Keratinocyte (primary cell): Measurements from ENCODE around the gene TEX13D. TPM values are rescaled to one million over a fixed set of nuclear protein-coding genes. Genes with fewer than 3 reads are reported as not detected.

ENCODE experiments used
- DNase-seq: peaks from one replicate; pipeline ENCODE4 v3.0.0-alpha.2; 2011; ENCODE audit warnings: low read depth, missing footprints, low spot score
- FAIRE-seq: peaks from 2 replicates; lab custom pipeline; 2011; peaks lifted over from hg19 to GRCh38; lab: Jason Lieb, UNC
- H2AFZ ChIP-seq: 2 replicates; pipeline ENCODE4 v1.6.0; 2012; ENCODE audit warnings: low read length, control low read depth, inconsistent platforms; ENCODE audit not compliant: control insufficient read depth
- H3K27ac ChIP-seq: 2 replicates; pipeline ENCODE4 v1.5.1; 2011; ENCODE audit warnings: low read length; ENCODE audit not compliant: control insufficient read depth, insufficient read depth
- H3K27me3 ChIP-seq: 3 replicates; pipeline ENCODE4 v1.6.0; 2011; ENCODE audit warnings: low read length; ENCODE audit not compliant: control insufficient read depth, insufficient read depth; ENCODE audit errors: extremely low read depth
- H3K36me3 ChIP-seq, 2 experiments: 2 replicates in 1 of 2; 3 replicates in 1 of 2; pipeline ENCODE4 v1.5.1; 2011; ENCODE audit warnings: low read length in 2 of 2, mild to moderate bottlenecking in 1 of 2; ENCODE audit not compliant: control insufficient read depth in 2 of 2, insufficient read depth in 2 of 2; ENCODE audit errors: extremely low read depth in 1 of 2
- H3K4me1 ChIP-seq: 3 replicates; pipeline ENCODE4 v1.5.1; 2011; ENCODE audit warnings: low read length; ENCODE audit not compliant: control insufficient read depth, insufficient read depth; ENCODE audit errors: extremely low read depth
- H3K4me2 ChIP-seq: 3 replicates; pipeline ENCODE4 v1.6.0; 2011; ENCODE audit warnings: low read depth, low read length; ENCODE audit not compliant: control insufficient read depth, insufficient read depth; ENCODE audit errors: extremely low read depth
- H3K4me3 ChIP-seq, 3 experiments: fragments of 200-600 bp in 1 of 3; sonication (generic) in 1 of 3; 2 replicates in 2 of 3; 3 replicates in 1 of 3; pipeline ENCODE4 v1.5.1; 2011 to 2016; ENCODE audit warnings: low read length in 3 of 3, mild to moderate bottlenecking in 3 of 3, control low read depth in 2 of 3, inconsistent platforms in 1 of 3, low read depth in 1 of 3, mixed read lengths in 1 of 3, mixed run types in 1 of 3, moderate library complexity in 1 of 3; ENCODE audit not compliant: control insufficient read depth in 2 of 3, insufficient read depth in 2 of 3; ENCODE audit errors: extremely low read depth in 1 of 3
- H3K79me2 ChIP-seq: 2 replicates; pipeline ENCODE4 v1.6.0; 2012; ENCODE audit warnings: low read length; ENCODE audit not compliant: control insufficient read depth, insufficient read depth
- H3K9ac ChIP-seq: 3 replicates; pipeline ENCODE4 v1.6.0; 2011; ENCODE audit warnings: low read length; ENCODE audit not compliant: control insufficient read depth, insufficient read depth; ENCODE audit errors: extremely low read depth
- H3K9me1 ChIP-seq: 3 replicates; pipeline ENCODE4 v1.6.0; 2011; ENCODE audit warnings: low read length; ENCODE audit not compliant: control insufficient read depth, insufficient read depth; ENCODE audit errors: extremely low read depth
- H3K9me3 ChIP-seq: 2 replicates; pipeline ENCODE4 v1.5.1; 2012; ENCODE audit warnings: low read depth, low read length; ENCODE audit not compliant: control insufficient read depth
- H4K20me1 ChIP-seq: 3 replicates; pipeline ENCODE4 v1.6.0; 2011; ENCODE audit warnings: low read length; ENCODE audit not compliant: control insufficient read depth, insufficient read depth; ENCODE audit errors: extremely low read depth
- CTCF ChIP-seq, 3 experiments: IDR thresholded peaks in 1 of 3; conservative IDR thresholded peaks in 1 of 3; optimal IDR thresholded peaks in 1 of 3; 2 replicates in 2 of 3; 3 replicates in 1 of 3; pipeline versions ENCODE3 to v1.5.1; 2011; ENCODE audit warnings: low read length in 3 of 3, mild to moderate bottlenecking in 3 of 3, moderate library complexity in 2 of 3, control low read depth in 1 of 3, inconsistent platforms in 1 of 3; ENCODE audit not compliant: insufficient read depth in 2 of 3; ENCODE audit errors: extremely low read depth in 1 of 3
- EZH2 ChIP-seq: IDR thresholded peaks from one replicate; pipeline ENCODE4 v1.6.1; 2012; ENCODE audit warnings: inconsistent platforms, mild to moderate bottlenecking, low read length, moderate library complexity
- dilution Hi-C: fragments of 300-500 bp; cut with MboI; formaldehyde crosslinking; loops from one replicate; pipeline ENCODE4 v1.7.0; 2020; ENCODE audit warnings: low sequenced_read_pairs; ENCODE audit not compliant: extremely low pct_ligation_motif_present
- polyA plus RNA-seq, 5 experiments: library from polyadenylated mRNA; depleted of rRNA in 3 of 5; stranded (reverse) in 3 of 5; stranded (forward) in 1 of 5; unstranded in 1 of 5; fragments of >200 nt; gene quantifications; 1 replicate in 1 of 5; 2 replicates in 3 of 5; 3 replicates in 1 of 5; pipeline versions ENCODE4 v1.2.1 to v1.2.3, GENCODE V29; 2011 to 2012; ENCODE audit warnings: missing spikeins in 2 of 5, low read depth in 1 of 5, low replicate concordance in 1 of 5

The TEX13D gene
- polyA plus RNA-seq, 1 donor (not counting 4 experiments of a cell fraction or from before 2014, with no cell fraction given): not detected

GRCh38 chrX:124369722-124370121 is 37.3 kb downstream of the TEX13D start:
- dilution Hi-C loops: no loop called here
- Histone ChIP-seq H3K9me1 (no peaks in the 10 kb centered on the region), H2AFZ (no peak overlapping the region), H3K9ac (no peak overlapping the region), H3K4me1 (no peaks in the 10 kb centered on the region), H3K4me3 (no peak overlapping the region), H3K27ac (no peak overlapping the region), H3K4me2 (no peak overlapping the region), H3K9me3 (no peaks in the 10 kb centered on the region), H4K20me1 (no peaks in the 10 kb centered on the region), H3K79me2 (no peaks in the 10 kb centered on the region), H3K36me3 (no peaks in the 10 kb centered on the region), H3K27me3 (no peaks in the 10 kb centered on the region)
- DNase-seq (no peak), FAIRE-seq (peak; percentile 23)
- TF ChIP-seq CTCF (optimal IDR thresholded peaks at IDR 0.05 in 1 of 3, IDR thresholded peaks at IDR 0.05 in 1 of 3, conservative IDR thresholded peaks at IDR 0.05 in 1 of 3; ENCODE audit: extremely low read depth in 1 of 3, insufficient read depth in 2 of 3, low read length in 3 of 3) (no peak), EZH2 (no peak)

GRCh38 chrX:124373348-124373747 is 40.9 kb downstream of the TEX13D start:
- no peaks in the 10 kb centered on the region for H3K79me2 ChIP-seq
- no peak overlapping the region for H2AFZ ChIP-seq
- H3K27ac ChIP-seq: no peak overlapping the region
- FAIRE-seq (no peak), DNase-seq (no peak)
- H3K4me3 ChIP-seq: no peak overlapping the region
- no peaks in the 10 kb centered on the region for H4K20me1 ChIP-seq
- H3K4me1 ChIP-seq: no peaks in the 10 kb centered on the region
- H3K9me1 ChIP-seq: no peaks in the 10 kb centered on the region
- dilution Hi-C loops: no loop called here
- H3K9ac ChIP-seq: no peak overlapping the region
- no peaks in the 10 kb centered on the region for H3K9me3 ChIP-seq
- TF ChIP-seq CTCF (optimal IDR thresholded peaks at IDR 0.05 in 1 of 3, IDR thresholded peaks at IDR 0.05 in 1 of 3, conservative IDR thresholded peaks at IDR 0.05 in 1 of 3; ENCODE audit: extremely low read depth in 1 of 3, insufficient read depth in 2 of 3, low read length in 3 of 3): no peak
- no peak for TF ChIP-seq EZH2
- H3K27me3 ChIP-seq: no peaks in the 10 kb centered on the region
- no peak overlapping the region for H3K4me2 ChIP-seq
- H3K36me3 ChIP-seq: no peaks in the 10 kb centered on the region
